ENCODE results near the gene DEFB125. TPM values are rescaled to one million over a fixed set of nuclear protein-coding genes. Genes with fewer than 3 reads are reported as not detected.
"Not testable (repeated sequence)": the region's sequence is repeated elsewhere in the genome, so short reads cannot be mapped to it uniquely, and the experiment has no call there.

Gene DEFB125
- polyA plus RNA-seq, 4 donors = not detected

DNA sequence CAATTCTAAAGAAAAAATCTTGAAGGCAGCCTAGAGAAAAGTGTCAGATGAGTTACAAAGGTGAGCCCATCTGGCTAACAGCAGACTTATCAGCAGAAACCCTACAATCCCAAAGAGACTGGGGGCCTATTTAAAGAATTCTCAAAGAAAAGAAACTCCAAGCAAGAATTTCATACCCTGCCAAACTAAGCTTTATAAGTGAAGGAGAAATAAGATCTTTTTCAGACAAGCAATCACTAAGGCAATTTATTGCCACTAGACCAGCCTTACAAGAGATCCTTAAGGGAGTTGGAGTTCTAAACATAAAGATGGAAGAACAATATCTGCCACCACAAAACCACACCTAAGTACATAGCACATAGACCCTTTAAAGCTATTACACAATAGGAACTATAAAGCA lies 30.0 kb downstream of the DEFB125 start:
- no peaks in the 10 kb centered on the region for H3K27me3 ChIP-seq (ENCODE audit: control insufficient read depth in 3 of 3, insufficient read depth in 3 of 3, low read length in 3 of 3)
- no peak overlapping the region for H3K4me3 ChIP-seq (ENCODE audit: low read depth in 1 of 3, low read length in 3 of 3)
- H3K27ac ChIP-seq (ENCODE audit: low read depth in 1 of 3, low read length in 2 of 3) = no peak overlapping the region
- DNase-seq (no peak), FAIRE-seq (no peak)
- no peaks in the 10 kb centered on the region for H3K36me3 ChIP-seq (ENCODE audit: control insufficient read depth in 3 of 3, insufficient read depth in 2 of 3, low read depth in 1 of 3, low read length in 3 of 3)
- H3K4me1 ChIP-seq (ENCODE audit: control insufficient read depth in 3 of 3, insufficient read depth in 2 of 3, low read depth in 1 of 3, low read length in 2 of 3) = no peaks in the 10 kb centered on the region
- peaks cover 0 to 4% of the 10 kb centered on the region in 2 donors for H3K9me3 ChIP-seq (ENCODE audit: control insufficient read depth in 2 of 2, insufficient read depth in 1 of 2, low read depth in 1 of 2, low read length in 1 of 2)

DNA sequence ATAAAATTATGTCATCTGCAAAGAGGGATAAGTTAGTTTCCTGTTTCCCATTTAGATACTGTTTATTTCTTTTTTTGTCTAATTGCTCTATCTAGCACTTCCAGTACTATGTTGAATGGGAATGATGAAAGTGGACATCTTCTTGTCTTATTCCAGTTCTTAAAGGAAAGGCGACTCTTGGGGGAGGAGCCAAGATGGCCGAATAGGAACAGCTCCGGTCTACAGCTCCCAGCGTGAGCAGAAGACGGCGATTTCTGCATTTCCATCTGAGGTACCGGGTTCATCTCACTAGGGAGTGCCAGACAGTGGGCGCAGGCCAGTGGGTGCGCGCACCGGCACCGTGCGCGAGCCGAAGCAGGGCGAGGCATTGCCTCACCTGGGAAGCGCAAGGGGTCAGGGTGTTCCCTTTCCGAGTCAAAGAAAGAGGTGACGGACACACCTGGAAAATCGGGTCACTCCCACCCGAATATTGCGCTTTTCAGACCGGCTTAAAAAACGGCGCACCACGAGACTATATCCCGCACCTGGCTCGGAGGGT lies 42.4 kb downstream of the DEFB125 start:
- 87 to 90% (median 89%) methylated on average over 22 to 27 of the region's 28 CpGs for WGBS, 3 donors
- not testable (repeated sequence) for H3K36me3 ChIP-seq (ENCODE audit: control insufficient read depth in 3 of 3, insufficient read depth in 2 of 3, low read depth in 1 of 3, low read length in 3 of 3); H3K4me1 ChIP-seq (ENCODE audit: control insufficient read depth in 3 of 3, insufficient read depth in 2 of 3, low read depth in 1 of 3, low read length in 2 of 3); H3K9me3 ChIP-seq (ENCODE audit: control insufficient read depth in 2 of 2, insufficient read depth in 1 of 2, low read depth in 1 of 2, low read length in 1 of 2); H3K27ac ChIP-seq (ENCODE audit: low read depth in 1 of 3, low read length in 2 of 3); DNase-seq; FAIRE-seq; H3K4me3 ChIP-seq (ENCODE audit: low read depth in 1 of 3, low read length in 3 of 3); H3K27me3 ChIP-seq (ENCODE audit: control insufficient read depth in 3 of 3, insufficient read depth in 3 of 3, low read length in 3 of 3)

GRCh38 chr20:137668-138490 lies 50.4 kb downstream of the DEFB125 start:
- FAIRE-seq (no peak), DNase-seq (no peak)
- Histone ChIP-seq H3K4me1 (ENCODE audit: control insufficient read depth in 3 of 3, insufficient read depth in 2 of 3, low read depth in 1 of 3, low read length in 2 of 3) (no peaks in the 10 kb centered on the region), H3K4me3 (ENCODE audit: low read depth in 1 of 3, low read length in 3 of 3) (no peak overlapping the region), H3K27me3 (ENCODE audit: control insufficient read depth in 3 of 3, insufficient read depth in 3 of 3, low read length in 3 of 3) (peaks cover 0 to 6% (median 5%) of the 10 kb centered on the region in 3 donors), H3K9me3 (ENCODE audit: control insufficient read depth in 2 of 2, insufficient read depth in 1 of 2, low read depth in 1 of 2, low read length in 1 of 2) (peaks cover 0 to 9% of the 10 kb centered on the region in 2 donors), H3K27ac (ENCODE audit: low read depth in 1 of 3, low read length in 2 of 3) (no peak overlapping the region), H3K36me3 (ENCODE audit: control insufficient read depth in 3 of 3, insufficient read depth in 2 of 3, low read depth in 1 of 3, low read length in 3 of 3) (no peaks in the 10 kb centered on the region)
- 74 to 86% (median 75%) methylated on average over 11 of the region's 11 CpGs for WGBS, 3 donors

- H3K4me1 ChIP-seq (ENCODE audit: control insufficient read depth in 3 of 3, insufficient read depth in 2 of 3, low read depth in 1 of 3, low read length in 2 of 3) = no peaks in the 10 kb centered on the region
- DNase-seq (no peak), FAIRE-seq (no peak)
- H3K9me3 ChIP-seq (ENCODE audit: control insufficient read depth in 2 of 2, insufficient read depth in 1 of 2, low read depth in 1 of 2, low read length in 1 of 2) = peaks cover 0 to 9% of the 10 kb centered on the region in 2 donors
- no peak within 1 kb of the TSS for H3K4me3 ChIP-seq (ENCODE audit: low read depth in 1 of 3, low read length in 3 of 3)
- no peaks in the 10 kb centered on the region for H3K36me3 ChIP-seq (ENCODE audit: control insufficient read depth in 3 of 3, insufficient read depth in 2 of 3, low read depth in 1 of 3, low read length in 3 of 3)
- no peak within 1 kb of the TSS for H3K27ac ChIP-seq (ENCODE audit: low read depth in 1 of 3, low read length in 2 of 3)
- 32 to 57% (median 41%) methylated on average over 1 of the region's 1 CpG for WGBS, 3 donors
- peaks cover 0 to 13% (median 5%) of the 10 kb centered on the region in 3 donors for H3K27me3 ChIP-seq (ENCODE audit: control insufficient read depth in 3 of 3, insufficient read depth in 3 of 3, low read length in 3 of 3)
Measured at GRCh38 chr20:142290-142689, 54.8 kb downstream of the DEFB125 start, which contains the start of gene DEFB126. TSS of gene DEFB126 (plus strand) at chr20:142590. CDS start at chr20:142629, 39 bp downstream.

- DNase-seq (no peak), FAIRE-seq (no peak)
- Histone ChIP-seq H3K36me3 (ENCODE audit: control insufficient read depth in 3 of 3, insufficient read depth in 2 of 3, low read depth in 1 of 3, low read length in 3 of 3) (no peaks in the 10 kb centered on the region), H3K27me3 (ENCODE audit: control insufficient read depth in 3 of 3, insufficient read depth in 3 of 3, low read length in 3 of 3) (peaks cover 0 to 10% (median 5%) of the 10 kb centered on the region in 3 donors), H3K9me3 (ENCODE audit: control insufficient read depth in 2 of 2, insufficient read depth in 1 of 2, low read depth in 1 of 2, low read length in 1 of 2) (no peaks in the 10 kb centered on the region), H3K4me1 (ENCODE audit: control insufficient read depth in 3 of 3, insufficient read depth in 2 of 3, low read depth in 1 of 3, low read length in 2 of 3) (no peaks in the 10 kb centered on the region), H3K27ac (ENCODE audit: low read depth in 1 of 3, low read length in 2 of 3) (no peak overlapping the region), H3K4me3 (ENCODE audit: low read depth in 1 of 3, low read length in 3 of 3) (no peak overlapping the region)
- WGBS, 3 donors = 51 to 66% (median 60%) methylated on average over 2 of the region's 2 CpGs
Measured at GRCh38 chr20:145877-146276, 58.4 kb downstream of the DEFB125 start.

Other genes starting within 250 kb of the DEFB125 start
- gene DEFB126, start 54.9 kb downstream of the DEFB125 start, polyA plus RNA-seq = not detected
- not detected for gene DEFB127, start 69.8 kb downstream of the DEFB125 start, polyA plus RNA-seq
- not detected for gene DEFB128, start 102.0 kb downstream of the DEFB125 start, polyA plus RNA-seq
- gene DEFB129, start 139.6 kb downstream of the DEFB125 start, polyA plus RNA-seq = not detected
- under 1 TPM in 1 of 4 donors, not detected in 3; 0.03 TPM for gene DEFB132, start 170.1 kb downstream of the DEFB125 start, polyA plus RNA-seq
- 1 to 10 TPM; 3.5 to 8.7 (median 6.7) TPM for gene C20orf96, start 203.1 kb downstream of the DEFB125 start, polyA plus RNA-seq
- 10 to 100 TPM in 3 of 4 donors, 1 to 10 TPM in 1; 8.9 to 27.0 (median 12.3) TPM for gene ZCCHC3, start 209.9 kb downstream of the DEFB125 start, polyA plus RNA-seq
- gene SOX12, start 237.9 kb downstream of the DEFB125 start, polyA plus RNA-seq = 1 to 10 TPM in 3 of 4 donors, under 1 TPM in 1; 0.81 to 9.7 (median 2.0) TPM

Data from small intestine (tissue), 7 donors.